22Rv1 (cell line): ENCODE measurements around the gene SEMA4A.

Experiments used
- H3K27ac ChIP-seq: fragments of 450-650 bp; 2 replicates; pipeline ENCODE4 v1.5.1; 2017
- ZFX ChIP-seq: fragments of 450-650 bp; IDR thresholded peaks from 2 replicates; pipeline ENCODE4 v1.6.1; 2017; ENCODE audit warnings: antibody characterized with exemption, borderline replicate concordance
- TF ChIP-seq, protein P1 (sequence below): fragments of 450-650 bp; IDR thresholded peaks from 2 replicates; pipeline ENCODE4 v1.5.1; 2017; ENCODE audit warnings: mild to moderate bottlenecking

Gene SEMA4A

DNA sequence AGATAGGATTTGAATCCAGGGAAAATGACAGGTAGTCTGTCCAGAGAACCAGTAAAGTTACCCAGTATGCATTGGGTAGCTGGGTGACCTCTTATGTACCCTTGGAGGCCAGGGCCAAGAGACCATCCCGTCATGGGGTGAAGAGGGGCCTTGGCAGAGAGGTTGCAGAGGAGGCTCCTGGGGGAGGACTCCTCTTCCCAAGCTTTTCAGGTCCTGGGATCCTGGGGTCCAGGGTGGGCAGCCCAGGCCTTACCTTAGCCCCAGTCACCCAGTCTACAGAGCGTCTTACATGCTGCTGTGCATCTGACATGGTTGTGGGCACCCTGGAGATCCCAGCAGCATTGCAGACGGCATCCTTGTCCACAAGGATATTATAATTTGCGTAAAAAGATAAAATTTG lies 73.4 kb downstream of the SEMA4A start:
- no peak for TF ChIP-seq ZFX
- TF ChIP-seq, protein P1, sequence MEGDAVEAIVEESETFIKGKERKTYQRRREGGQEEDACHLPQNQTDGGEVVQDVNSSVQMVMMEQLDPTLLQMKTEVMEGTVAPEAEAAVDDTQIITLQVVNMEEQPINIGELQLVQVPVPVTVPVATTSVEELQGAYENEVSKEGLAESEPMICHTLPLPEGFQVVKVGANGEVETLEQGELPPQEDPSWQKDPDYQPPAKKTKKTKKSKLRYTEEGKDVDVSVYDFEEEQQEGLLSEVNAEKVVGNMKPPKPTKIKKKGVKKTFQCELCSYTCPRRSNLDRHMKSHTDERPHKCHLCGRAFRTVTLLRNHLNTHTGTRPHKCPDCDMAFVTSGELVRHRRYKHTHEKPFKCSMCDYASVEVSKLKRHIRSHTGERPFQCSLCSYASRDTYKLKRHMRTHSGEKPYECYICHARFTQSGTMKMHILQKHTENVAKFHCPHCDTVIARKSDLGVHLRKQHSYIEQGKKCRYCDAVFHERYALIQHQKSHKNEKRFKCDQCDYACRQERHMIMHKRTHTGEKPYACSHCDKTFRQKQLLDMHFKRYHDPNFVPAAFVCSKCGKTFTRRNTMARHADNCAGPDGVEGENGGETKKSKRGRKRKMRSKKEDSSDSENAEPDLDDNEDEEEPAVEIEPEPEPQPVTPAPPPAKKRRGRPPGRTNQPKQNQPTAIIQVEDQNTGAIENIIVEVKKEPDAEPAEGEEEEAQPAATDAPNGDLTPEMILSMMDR: no peak

More for the DNA sequence above, 73.4 kb downstream of the SEMA4A start:
- no peak overlapping the region for H3K27ac ChIP-seq
